ENCODE data around the gene BRPF1.

Gene BRPF1

GRCh38 chr3:9731206-9732079, at the start of gene BRPF1:
Gene BRPF1, plus strand, starts transcription at chr3:9731735. Its CDS starts 2,406 bp downstream, at chr3:9734141.
- peak; percentile 99 for DNase-seq

GRCh38 chr3:9682096-9682495, 49.4 kb upstream of the BRPF1 start:
- no peak for DNase-seq

- DNase-seq = no peak
These were observed 48.1 kb upstream of the BRPF1 start for GRCh38 chr3:9683426-9683825.

- DNase-seq = no peak
These were observed 46.1 kb upstream of the BRPF1 start for GRCh38 chr3:9685216-9686049.

GRCh38 chr3:9686050-9686550, 45.4 kb upstream of the BRPF1 start:
- no peak for DNase-seq

GRCh38 chr3:9686703-9687102, 44.8 kb upstream of the BRPF1 start:
- no peak for DNase-seq

GRCh38 chr3:9687514-9687913, 44.0 kb upstream of the BRPF1 start:
- no peak for DNase-seq

GRCh38 chr3:9688961-9689360, 42.6 kb upstream of the BRPF1 start:
- DNase-seq = no peak

GRCh38 chr3:9689757-9690156, 41.8 kb upstream of the BRPF1 start:
- DNase-seq = no peak

- DNase-seq = no peak
These were observed 40.8 kb upstream of the BRPF1 start for GRCh38 chr3:9690451-9691450.

GRCh38 chr3:9691636-9692035, 39.9 kb upstream of the BRPF1 start:
- no peak for DNase-seq

GRCh38 chr3:9692416-9692815, 39.1 kb upstream of the BRPF1 start:
- no peak for DNase-seq

- no peak for DNase-seq
These were observed 36.2 kb upstream of the BRPF1 start for GRCh38 chr3:9695345-9695744.

- no peak for DNase-seq
These were observed 35.8 kb upstream of the BRPF1 start for GRCh38 chr3:9695746-9696145.

GRCh38 chr3:9696480-9697220, 34.9 kb upstream of the BRPF1 start:
- no peak for DNase-seq

GRCh38 chr3:9697892-9698291, 33.6 kb upstream of the BRPF1 start:
- no peak for DNase-seq

- no peak for DNase-seq
These were observed 33.2 kb upstream of the BRPF1 start for GRCh38 chr3:9698293-9698692.

GRCh38 chr3:9700536-9700935, 31.0 kb upstream of the BRPF1 start:
- no peak for DNase-seq

- DNase-seq = no peak
These were observed 30.5 kb upstream of the BRPF1 start for GRCh38 chr3:9701006-9701405.

GRCh38 chr3:9701711-9702110, 29.8 kb upstream of the BRPF1 start:
- no peak for DNase-seq

GRCh38 chr3:9703240-9703639, 28.3 kb upstream of the BRPF1 start:
- no peak for DNase-seq
